CD8-positive, alpha-beta memory T cell (primary cell): ENCODE results near the gene NEGR1. TPM values are rescaled to one million over a fixed set of nuclear protein-coding genes. Genes with fewer than 3 reads are reported as not detected.

Source experiments
- CTCF ChIA-PET: fragments of 350-600 bp; sonication (Branson Sonifier 250); formaldehyde crosslinking; loops from one replicate; lab custom pipeline; 2021; ENCODE audit warnings: antibody characterized with exemption; lab: Charles Lee
- POLR2A ChIA-PET: fragments of 350-600 bp; sonication (Branson Sonifier 250); formaldehyde crosslinking; loops from one replicate; lab custom pipeline; 2021; ENCODE audit warnings: antibody characterized with exemption; lab: Charles Lee
- DNase-seq, 5 donors: peaks; one replicate each; pipeline versions ENCODE4 v3.0.0 to v3.0.0-alpha.2; 2020 to 2022; ENCODE audit warnings: mixed read lengths in 1 of 5
- H3K27ac ChIP-seq: one replicate; pipeline ENCODE4 v1.7.0; 2013; ENCODE audit warnings: low read depth, mild to moderate bottlenecking, low read length, moderate library complexity
- H3K27me3 ChIP-seq: 2 replicates; pipeline ENCODE4 v1.7.0; 2013; ENCODE audit warnings: low read length, mild to moderate bottlenecking; ENCODE audit not compliant: insufficient read depth, poor library complexity, severe bottlenecking
- H3K36me3 ChIP-seq: 2 replicates; pipeline ENCODE4 v1.7.0; 2013; ENCODE audit warnings: mild to moderate bottlenecking, low read length, moderate library complexity; ENCODE audit not compliant: insufficient read depth
- H3K4me1 ChIP-seq: 2 replicates; pipeline ENCODE4 v1.7.0; 2013; ENCODE audit warnings: mild to moderate bottlenecking, low read length, moderate library complexity; ENCODE audit not compliant: insufficient read depth
- H3K4me3 ChIP-seq: 2 replicates; pipeline ENCODE4 v1.7.0; 2013; ENCODE audit warnings: mild to moderate bottlenecking, low read length
- H3K9me3 ChIP-seq: 2 replicates; pipeline ENCODE4 v1.7.0; 2013; ENCODE audit warnings: mild to moderate bottlenecking, low read length
- H3K27ac Mint-ChIP-seq, 8 donors: one replicate each; pipeline ENCODE4 v1.8.0; 2020 to 2021; ENCODE audit warnings: mixed read lengths in 8 of 8, mild to moderate bottlenecking in 6 of 8, inconsistent platforms in 3 of 8, moderate library complexity in 3 of 8
- H3K27me3 Mint-ChIP-seq, 2 donors: one replicate each; pipeline ENCODE4 v1.8.0; 2020 to 2021; ENCODE audit warnings: mixed read lengths in 2 of 2, mild to moderate bottlenecking in 1 of 2, moderate library complexity in 1 of 2
- H3K36me3 Mint-ChIP-seq, 3 donors: one replicate each; pipeline ENCODE4 v1.8.0; 2020 to 2021; ENCODE audit warnings: mixed read lengths in 3 of 3, inconsistent platforms in 1 of 3, mild to moderate bottlenecking in 1 of 3
- H3K4me1 Mint-ChIP-seq, 3 donors: one replicate each; pipeline ENCODE4 v1.8.0; 2020 to 2021; ENCODE audit warnings: mixed read lengths in 3 of 3, inconsistent platforms in 1 of 3, mild to moderate bottlenecking in 1 of 3
- H3K4me3 Mint-ChIP-seq, 7 donors: one replicate each; pipeline ENCODE4 v1.8.0; 2020 to 2021; ENCODE audit warnings: mixed read lengths in 7 of 7, mild to moderate bottlenecking in 6 of 7, moderate library complexity in 4 of 7, inconsistent platforms in 2 of 7
- H3K9me3 Mint-ChIP-seq, 5 donors: one replicate each; pipeline ENCODE4 v1.8.0; 2020 to 2022; ENCODE audit warnings: mixed read lengths in 5 of 5, mild to moderate bottlenecking in 3 of 5, moderate library complexity in 2 of 5, inconsistent platforms in 1 of 5
- polyA plus RNA-seq: library from polyadenylated mRNA; unstranded; fragments of 300-500 nt; fragmentation: Illumina TruSeq; gene quantifications from one replicate; pipeline ENCODE4 v1.2.3, GENCODE V29; 2021
- total RNA-seq, 2 experiments: library from RNA; stranded (reverse); gene quantifications; one replicate each; pipeline ENCODE4 v1.2.3, GENCODE V29; 2021

Gene NEGR1
- total and polyA plus RNA-seq, 3 experiments from 2014 or later = not detected

DNA sequence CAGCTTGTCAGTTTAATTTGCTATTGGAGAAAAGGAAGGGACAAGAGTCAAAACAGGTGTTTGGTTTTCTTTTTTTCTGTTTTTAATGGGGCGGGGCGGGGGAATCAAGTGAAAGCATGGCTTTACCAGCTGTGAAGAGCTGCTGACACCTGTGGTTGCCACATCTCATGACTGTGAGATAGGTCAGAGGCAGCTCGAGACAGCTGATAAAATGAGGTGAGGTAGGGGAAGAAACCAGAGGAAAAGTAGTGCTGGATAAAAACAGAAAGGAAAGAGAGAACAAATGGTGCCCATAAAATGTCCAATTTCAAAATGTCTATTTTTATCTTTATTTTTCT is 272.3 kb downstream of the NEGR1 start:
- ChIA-PET CTCF (no interaction called here), POLR2A (no interaction called here)
- no peak overlapping the region for H3K4me3 Mint-ChIP-seq
- Histone ChIP-seq H3K36me3 (no peaks in the 10 kb centered on the region), H3K4me1 (no peaks in the 10 kb centered on the region), H3K9me3 (no peaks in the 10 kb centered on the region), H3K4me3 (no peak overlapping the region), H3K27ac (no peak overlapping the region), H3K27me3 (no peaks in the 10 kb centered on the region)
- H3K27me3 Mint-ChIP-seq = no peaks in the 10 kb centered on the region
- no peaks in the 10 kb centered on the region for H3K4me1 Mint-ChIP-seq
- peaks cover 2 to 20% (median 6%) of the 10 kb centered on the region in 5 donors for H3K9me3 Mint-ChIP-seq
- no peak overlapping the region for H3K27ac Mint-ChIP-seq
- no peaks in the 10 kb centered on the region for H3K36me3 Mint-ChIP-seq
- DNase-seq = no peak

DNA sequence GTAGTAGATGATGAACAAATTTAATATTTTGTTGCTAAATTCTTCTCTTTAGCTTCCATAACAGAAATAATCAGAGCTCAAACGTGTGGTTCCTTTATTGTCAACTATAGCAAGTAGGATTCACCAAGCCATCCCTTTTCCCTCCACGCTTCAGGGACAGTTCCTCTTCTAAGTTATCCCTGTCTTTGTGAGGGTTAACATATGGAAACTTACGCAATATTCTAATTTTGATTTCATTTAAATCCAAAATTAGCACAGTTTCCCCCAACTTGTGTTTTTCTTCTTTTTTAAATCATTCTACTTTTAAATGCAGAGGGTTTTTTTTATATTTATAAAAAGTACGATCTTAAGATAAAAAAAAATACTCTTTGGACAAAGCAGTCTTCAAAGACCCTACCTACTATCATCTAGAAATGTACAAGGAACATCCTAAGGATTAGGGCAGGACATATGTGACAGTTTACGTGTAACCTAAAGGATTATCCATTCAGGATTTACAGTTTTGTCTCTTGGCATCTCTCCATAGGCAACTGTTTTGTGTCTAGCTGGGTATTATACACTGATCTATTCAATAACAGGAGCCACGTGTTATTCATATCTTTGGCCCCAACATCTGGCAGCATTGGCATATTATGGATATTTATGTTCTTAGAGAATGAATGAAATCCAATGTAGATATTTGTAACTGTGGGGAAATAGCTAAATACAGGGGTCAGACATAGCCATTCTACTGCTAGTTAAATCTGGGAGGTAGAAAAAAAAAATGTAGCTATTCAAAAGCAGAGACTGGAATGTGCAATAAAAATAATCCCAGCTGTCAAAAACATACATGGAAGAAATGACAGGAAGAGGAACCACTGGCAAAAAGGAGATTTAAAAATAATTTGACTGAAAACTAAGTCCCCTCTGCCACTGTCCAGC is 272.9 kb downstream of the NEGR1 start:
- Mint-ChIP-seq H3K27me3 (no peaks in the 10 kb centered on the region), H3K4me1 (no peaks in the 10 kb centered on the region), H3K27ac (no peak overlapping the region), H3K9me3 (peaks cover 2 to 20% (median 8%) of the 10 kb centered on the region in 5 donors), H3K36me3 (no peaks in the 10 kb centered on the region), H3K4me3 (no peak overlapping the region)
- H3K9me3 ChIP-seq = no peaks in the 10 kb centered on the region
- CTCF ChIA-PET = no interaction called here
- POLR2A ChIA-PET = no interaction called here
- H3K27ac ChIP-seq = no peak overlapping the region
- DNase-seq = no peak
- no peaks in the 10 kb centered on the region for H3K4me1 ChIP-seq
- no peaks in the 10 kb centered on the region for H3K36me3 ChIP-seq
- H3K27me3 ChIP-seq = no peaks in the 10 kb centered on the region
- H3K4me3 ChIP-seq = no peak overlapping the region

DNA sequence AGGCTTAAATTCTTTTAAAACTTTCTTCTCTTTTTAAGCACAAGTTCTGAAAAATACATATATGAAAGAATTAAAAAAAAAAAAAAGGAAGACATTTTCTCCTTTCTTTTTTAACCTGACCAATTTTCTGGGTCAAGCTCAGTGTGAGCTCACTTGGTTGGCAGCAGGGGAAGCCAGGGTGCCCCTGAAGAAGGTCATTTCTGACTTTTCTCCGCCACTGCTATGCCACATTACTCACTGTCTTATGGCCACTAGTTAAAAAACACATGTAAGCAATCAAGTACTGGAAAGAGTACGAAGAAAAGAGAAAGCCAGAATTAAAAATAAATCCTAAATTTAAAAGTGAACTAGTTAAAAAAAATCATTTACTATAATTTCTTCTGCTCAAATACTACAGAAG is 275.0 kb downstream of the NEGR1 start:
- no peak for DNase-seq
- Histone ChIP-seq H3K36me3 (no peaks in the 10 kb centered on the region), H3K9me3 (no peaks in the 10 kb centered on the region), H3K4me3 (no peak overlapping the region), H3K4me1 (no peaks in the 10 kb centered on the region), H3K27me3 (no peaks in the 10 kb centered on the region), H3K27ac (no peak overlapping the region)
- POLR2A ChIA-PET = no interaction called here
- no peaks in the 10 kb centered on the region for H3K36me3 Mint-ChIP-seq
- no peak overlapping the region for H3K4me3 Mint-ChIP-seq
- H3K9me3 Mint-ChIP-seq = peaks cover 0 to 14% (median 6%) of the 10 kb centered on the region in 5 donors
- CTCF ChIA-PET = no interaction called here
- no peak overlapping the region for H3K27ac Mint-ChIP-seq
- no peaks in the 10 kb centered on the region for H3K27me3 Mint-ChIP-seq
- H3K4me1 Mint-ChIP-seq = no peaks in the 10 kb centered on the region

DNA sequence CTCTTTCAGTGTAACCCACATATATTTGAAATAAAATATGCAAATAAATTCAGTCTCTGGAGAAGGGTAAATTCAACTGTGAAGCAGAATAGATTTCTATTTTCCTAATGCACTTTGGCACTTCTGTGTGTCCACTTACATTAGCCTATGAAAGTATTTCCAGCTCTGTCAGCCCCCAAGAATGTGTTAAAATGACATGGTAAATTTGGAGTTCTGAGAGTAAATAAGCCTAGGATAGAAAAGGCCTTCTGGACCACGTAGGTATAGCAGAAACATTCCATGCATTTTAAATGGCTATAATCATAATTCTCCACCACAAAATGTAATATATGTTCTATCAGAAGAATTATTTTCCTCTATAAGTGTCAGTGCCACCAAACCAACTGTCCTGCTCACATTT is 276.2 kb downstream of the NEGR1 start:
- Mint-ChIP-seq H3K36me3 (no peaks in the 10 kb centered on the region), H3K9me3 (peaks cover 0 to 14% (median 6%) of the 10 kb centered on the region in 5 donors), H3K4me1 (no peaks in the 10 kb centered on the region), H3K4me3 (no peak overlapping the region), H3K27ac (no peak overlapping the region), H3K27me3 (no peaks in the 10 kb centered on the region)
- H3K9me3 ChIP-seq = no peaks in the 10 kb centered on the region
- H3K27ac ChIP-seq = no peak overlapping the region
- POLR2A ChIA-PET = no interaction called here
- H3K4me3 ChIP-seq = no peak overlapping the region
- H3K4me1 ChIP-seq = no peaks in the 10 kb centered on the region
- CTCF ChIA-PET = no interaction called here
- no peaks in the 10 kb centered on the region for H3K36me3 ChIP-seq
- no peaks in the 10 kb centered on the region for H3K27me3 ChIP-seq
- no peak for DNase-seq

DNA sequence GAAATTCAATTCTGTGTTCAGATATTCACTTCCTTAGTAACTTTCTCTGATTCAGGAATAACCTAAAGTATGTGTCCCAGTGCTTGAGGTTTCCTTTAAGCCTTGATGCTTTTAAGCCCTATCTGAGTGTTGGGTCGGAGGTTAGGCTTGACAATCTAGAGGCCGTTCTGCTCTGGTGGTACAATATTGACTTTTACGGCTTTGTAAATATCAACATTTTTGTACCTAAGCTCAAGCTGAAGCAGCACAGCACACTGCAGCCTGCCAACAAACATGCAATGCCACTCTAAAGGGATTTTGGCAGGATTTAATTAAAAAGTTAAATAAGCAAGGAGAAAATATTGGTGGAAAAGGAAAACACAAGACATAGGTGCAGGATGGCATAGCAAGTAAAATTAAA is 279.2 kb downstream of the NEGR1 start:
- H3K9me3 ChIP-seq = no peaks in the 10 kb centered on the region
- H3K27ac Mint-ChIP-seq = no peak overlapping the region
- H3K36me3 ChIP-seq = no peaks in the 10 kb centered on the region
- no peak for DNase-seq
- no peaks in the 10 kb centered on the region for H3K27me3 ChIP-seq
- peaks cover 1 to 4% (median 2%) of the 10 kb centered on the region in 5 donors for H3K9me3 Mint-ChIP-seq
- H3K4me1 Mint-ChIP-seq = no peaks in the 10 kb centered on the region
- POLR2A ChIA-PET = no interaction called here
- no peaks in the 10 kb centered on the region for H3K27me3 Mint-ChIP-seq
- no peaks in the 10 kb centered on the region for H3K36me3 Mint-ChIP-seq
- CTCF ChIA-PET = no interaction called here
- H3K4me3 ChIP-seq = no peak overlapping the region
- H3K4me3 Mint-ChIP-seq = no peak overlapping the region
- no peak overlapping the region for H3K27ac ChIP-seq
- H3K4me1 ChIP-seq = no peaks in the 10 kb centered on the region

DNA sequence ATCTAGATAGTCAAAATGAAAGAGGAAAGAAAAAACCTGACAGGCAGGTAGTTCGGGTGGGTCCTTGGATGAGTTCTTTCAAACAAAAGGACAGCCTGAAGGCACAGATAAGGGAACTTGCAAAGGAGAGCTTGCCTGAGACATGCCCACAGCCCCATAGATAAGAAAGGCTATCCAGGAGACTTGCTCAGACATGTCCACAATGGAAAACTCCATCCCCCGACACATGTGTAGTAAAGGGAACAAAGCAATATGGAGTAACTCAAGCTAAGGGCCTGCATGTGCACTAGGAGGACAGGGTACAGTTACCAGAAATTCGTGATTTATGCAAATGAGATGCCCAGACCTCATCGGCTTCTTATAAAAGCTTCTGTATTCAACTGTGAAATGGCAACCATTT is 281.5 kb downstream of the NEGR1 start:
- no peaks in the 10 kb centered on the region for H3K4me1 ChIP-seq
- DNase-seq = no peak
- no peak overlapping the region for H3K4me3 Mint-ChIP-seq
- H3K27ac Mint-ChIP-seq = no peak overlapping the region
- peaks cover 0 to 17% (median 3%) of the 10 kb centered on the region in 5 donors for H3K9me3 Mint-ChIP-seq
- ChIA-PET POLR2A (no interaction called here), CTCF (no interaction called here)
- no peak overlapping the region for H3K4me3 ChIP-seq
- no peaks in the 10 kb centered on the region for H3K4me1 Mint-ChIP-seq
- no peaks in the 10 kb centered on the region for H3K36me3 ChIP-seq
- H3K36me3 Mint-ChIP-seq = no peaks in the 10 kb centered on the region
- no peaks in the 10 kb centered on the region for H3K27me3 ChIP-seq
- no peaks in the 10 kb centered on the region for H3K9me3 ChIP-seq
- no peak overlapping the region for H3K27ac ChIP-seq
- H3K27me3 Mint-ChIP-seq = no peaks in the 10 kb centered on the region

DNA sequence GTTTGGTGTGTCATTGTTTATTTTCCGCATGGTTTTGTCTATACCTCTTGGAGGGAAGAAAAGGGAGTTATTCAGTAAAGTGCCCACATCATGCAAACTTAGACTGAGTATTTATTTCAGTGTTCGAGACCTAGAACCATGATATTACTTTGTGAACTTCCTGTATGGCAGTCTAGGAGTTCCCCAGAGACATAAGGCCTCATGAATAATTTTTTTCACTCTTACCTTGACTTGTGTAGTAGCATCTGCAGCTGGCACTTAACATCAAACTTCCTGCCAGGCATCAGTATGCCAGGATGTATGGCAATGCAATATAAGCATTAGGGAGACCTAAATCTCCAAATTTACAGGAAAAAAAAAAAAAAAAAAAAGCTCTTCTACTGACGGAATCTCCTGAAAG is 287.7 kb downstream of the NEGR1 start:
- ChIA-PET POLR2A (interaction anchor here (0.6 kb wide), 1 partner anchor 18 kb away, joined by 3 read pairs; no protein-coding TSS in a partner anchor), CTCF (no interaction called here)
- Histone ChIP-seq H3K36me3 (no peaks in the 10 kb centered on the region), H3K4me1 (no peaks in the 10 kb centered on the region), H3K9me3 (no peaks in the 10 kb centered on the region), H3K27me3 (no peaks in the 10 kb centered on the region), H3K4me3 (no peak overlapping the region), H3K27ac (no peak overlapping the region)
- no peaks in the 10 kb centered on the region for H3K36me3 Mint-ChIP-seq
- H3K4me1 Mint-ChIP-seq = no peaks in the 10 kb centered on the region
- peaks cover 0 to 32% (median 8%) of the 10 kb centered on the region in 5 donors for H3K9me3 Mint-ChIP-seq
- no peak for DNase-seq
- H3K27ac Mint-ChIP-seq = no peak overlapping the region
- H3K27me3 Mint-ChIP-seq = no peaks in the 10 kb centered on the region
- H3K4me3 Mint-ChIP-seq = no peak overlapping the region

DNA sequence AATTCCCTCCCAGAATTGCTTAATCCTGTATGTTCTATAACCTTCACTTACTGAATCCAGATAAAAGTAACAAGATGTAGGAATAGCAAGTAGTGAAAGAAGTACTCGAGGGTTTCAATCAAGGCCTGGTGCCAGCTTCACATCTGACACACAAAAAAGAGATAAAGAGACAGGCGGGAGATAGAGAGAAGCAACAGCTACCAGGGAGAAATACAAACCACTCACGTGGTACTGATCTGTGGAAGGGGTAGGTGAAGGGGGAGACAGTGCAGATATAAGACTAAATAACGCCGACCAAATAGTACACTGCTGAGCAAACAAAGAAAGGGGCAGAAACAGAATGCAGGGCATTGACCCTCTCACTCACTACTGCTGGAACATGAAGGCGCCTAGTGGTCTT is 295.2 kb downstream of the NEGR1 start:
- Histone ChIP-seq H3K27ac (no peak overlapping the region), H3K27me3 (no peaks in the 10 kb centered on the region), H3K4me3 (no peak overlapping the region), H3K36me3 (no peaks in the 10 kb centered on the region), H3K9me3 (no peaks in the 10 kb centered on the region), H3K4me1 (no peaks in the 10 kb centered on the region)
- no peaks in the 10 kb centered on the region for H3K27me3 Mint-ChIP-seq
- peaks cover 3 to 28% (median 6%) of the 10 kb centered on the region in 5 donors for H3K9me3 Mint-ChIP-seq
- H3K27ac Mint-ChIP-seq = no peak overlapping the region
- no peak overlapping the region for H3K4me3 Mint-ChIP-seq
- no peak for DNase-seq
- H3K4me1 Mint-ChIP-seq = no peaks in the 10 kb centered on the region
- ChIA-PET CTCF (no interaction called here), POLR2A (no interaction called here)
- H3K36me3 Mint-ChIP-seq = no peaks in the 10 kb centered on the region
